Immature natural killer cell (primary cell): ENCODE measurements around the gene EEF2. TPM values are rescaled to one million over a fixed set of nuclear protein-coding genes. Genes with fewer than 3 reads are reported as not detected.
"Not testable (repeated sequence)": the region's sequence is repeated elsewhere in the genome, so short reads cannot be mapped to it uniquely, and the experiment has no call there.

Experiments
- DNase-seq, 3 donors: peaks; one replicate each; pipeline ENCODE4 v3.0.0; 2022; ENCODE audit warnings: mixed read lengths in 1 of 3
- H3K27ac Mint-ChIP-seq, 6 donors: one replicate each; pipeline ENCODE4 v1.8.0; 2020; ENCODE audit warnings: mixed read lengths in 6 of 6, mild to moderate bottlenecking in 5 of 6, inconsistent platforms in 4 of 6, moderate library complexity in 3 of 6
- H3K27me3 Mint-ChIP-seq, 3 donors: one replicate each; pipeline ENCODE4 v1.8.0; 2020 to 2021; ENCODE audit warnings: low read depth in 3 of 3, mild to moderate bottlenecking in 3 of 3, mixed read lengths in 3 of 3, moderate library complexity in 3 of 3, inconsistent platforms in 1 of 3
- H3K36me3 Mint-ChIP-seq, 3 donors: one replicate each; pipeline ENCODE4 v1.8.0; 2020; ENCODE audit warnings: mixed read lengths in 3 of 3, inconsistent platforms in 2 of 3, mild to moderate bottlenecking in 2 of 3
- H3K4me1 Mint-ChIP-seq, 2 donors: one replicate each; pipeline ENCODE4 v1.8.0; 2020; ENCODE audit warnings: inconsistent platforms in 2 of 2, mild to moderate bottlenecking in 2 of 2, mixed read lengths in 2 of 2, moderate library complexity in 1 of 2
- H3K4me3 Mint-ChIP-seq, 5 donors: one replicate each; pipeline ENCODE4 v1.8.0; 2020; ENCODE audit warnings: mild to moderate bottlenecking in 5 of 5, mixed read lengths in 5 of 5, inconsistent platforms in 3 of 5, moderate library complexity in 3 of 5
- H3K9me3 Mint-ChIP-seq, 6 donors: one replicate each; pipeline ENCODE4 v1.8.0; 2020; ENCODE audit warnings: mild to moderate bottlenecking in 6 of 6, mixed read lengths in 6 of 6, inconsistent platforms in 4 of 6, moderate library complexity in 3 of 6
- polyA plus RNA-seq, 3 donors: library from polyadenylated mRNA; unstranded; fragments of 300-500 nt; fragmentation: Illumina TruSeq; gene quantifications; one replicate each; pipeline ENCODE4 v1.2.3, GENCODE V29; 2021

The EEF2 gene
- polyA plus RNA-seq, 3 donors from 2014 or later = 167 to 381 (median 325) TPM

- H3K9me3 Mint-ChIP-seq = no peaks in the 10 kb centered on the region
Observed at GRCh38 chr19:4019578-4019977, 34.3 kb upstream of the EEF2 start.

GRCh38 chr19:4018775-4019504 lies 33.7 kb upstream of the EEF2 start:
- no peak overlapping the region for H3K27ac Mint-ChIP-seq
- no peak overlapping the region for H3K4me3 Mint-ChIP-seq
- peaks cover 0 to 3% (median 0%) of the 10 kb centered on the region in 3 donors for H3K36me3 Mint-ChIP-seq
- DNase-seq = no peak
- H3K27me3 Mint-ChIP-seq = peaks cover 2 to 7% (median 2%) of the 10 kb centered on the region in 3 donors
- no peaks in the 10 kb centered on the region for H3K9me3 Mint-ChIP-seq
- H3K4me1 Mint-ChIP-seq = peaks cover 8 to 12% of the 10 kb centered on the region in 2 donors

More at GRCh38 chr19:4019578-4019977, 34.3 kb upstream of the EEF2 start:
- peaks cover 8 to 11% of the 10 kb centered on the region in 2 donors for H3K4me1 Mint-ChIP-seq
- no peak overlapping the region for H3K27ac Mint-ChIP-seq
- H3K4me3 Mint-ChIP-seq = no peak overlapping the region
- H3K36me3 Mint-ChIP-seq = peaks cover 0 to 3% (median 0%) of the 10 kb centered on the region in 3 donors
- H3K27me3 Mint-ChIP-seq = peaks cover 0 to 7% (median 4%) of the 10 kb centered on the region in 3 donors
- no peak for DNase-seq

DNA sequence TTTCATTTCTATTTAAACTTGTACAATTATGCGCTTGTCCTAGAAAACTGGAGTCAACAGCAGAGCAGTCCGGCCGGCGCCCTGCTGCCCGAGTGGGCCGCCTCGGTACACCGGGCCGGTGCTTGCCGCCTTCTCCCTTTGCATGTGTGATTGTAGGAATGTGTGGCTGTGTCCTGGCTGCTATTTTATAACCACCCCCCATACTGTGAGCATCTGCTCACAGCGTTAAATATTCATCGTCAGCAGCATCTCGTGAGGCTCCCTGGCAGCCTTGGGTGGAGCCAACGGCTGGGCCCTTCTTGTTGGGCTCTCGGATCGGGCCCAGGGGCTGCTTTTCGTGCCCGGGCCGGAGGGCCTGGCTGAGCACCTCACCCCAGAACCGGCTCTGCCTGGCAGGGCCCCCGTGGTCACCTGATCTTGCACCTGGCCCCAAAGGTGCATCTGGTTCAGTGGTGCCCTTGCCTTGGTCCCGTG lies 32.9 kb upstream of the EEF2 start:
- Mint-ChIP-seq H3K4me1 (peaks cover 8 to 13% of the 10 kb centered on the region in 2 donors), H3K27ac (peak overlapping the region in 1 of 6 donors; percentile 24), H3K27me3 (peaks cover 2 to 7% (median 2%) of the 10 kb centered on the region in 3 donors), H3K4me3 (no peak overlapping the region), H3K9me3 (no peaks in the 10 kb centered on the region), H3K36me3 (peaks cover 0 to 3% (median 0%) of the 10 kb centered on the region in 3 donors)
- DNase-seq = no peak

DNA sequence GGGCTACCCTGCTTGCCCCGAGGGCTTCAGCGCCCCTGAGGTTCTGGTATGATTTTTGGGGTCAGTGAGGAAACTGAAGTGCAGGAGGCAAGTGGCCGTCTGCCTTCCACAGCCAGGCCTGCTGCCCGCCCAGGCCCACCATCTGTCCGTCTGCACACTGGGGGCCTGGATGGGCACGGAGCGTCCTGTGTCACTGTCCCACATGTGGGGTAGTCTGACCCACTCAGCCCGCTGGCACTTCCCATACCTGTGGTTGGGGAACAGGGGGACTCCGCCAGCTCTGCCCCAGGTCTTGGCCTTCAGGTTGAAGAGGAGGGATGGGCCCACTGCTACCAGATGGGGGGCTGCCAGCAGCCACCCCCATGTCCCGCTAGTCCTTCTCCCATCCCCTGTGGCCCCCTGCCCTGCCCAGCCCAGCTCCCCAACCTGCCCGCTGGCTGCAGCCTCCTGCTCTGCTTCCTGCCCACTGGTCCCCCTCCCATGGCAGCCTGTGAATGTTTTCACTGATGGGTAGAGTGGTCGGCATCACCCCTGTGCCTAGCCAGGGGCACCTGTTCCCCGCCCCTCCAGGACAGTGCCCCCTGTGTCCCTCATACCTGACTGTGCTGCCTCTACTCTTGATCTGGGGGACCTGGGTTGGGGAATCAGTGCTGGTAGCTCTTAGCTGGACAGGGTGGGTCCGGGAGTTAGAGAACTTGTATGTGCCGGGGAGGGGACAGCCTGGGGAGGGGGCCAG lies 31.8 kb upstream of the EEF2 start:
- no peak overlapping the region for H3K4me3 Mint-ChIP-seq
- H3K4me1 Mint-ChIP-seq = peaks cover 8 to 17% of the 10 kb centered on the region in 2 donors
- peaks cover 0 to 2% (median 0%) of the 10 kb centered on the region in 3 donors for H3K36me3 Mint-ChIP-seq
- no peak overlapping the region for H3K27ac Mint-ChIP-seq
- H3K27me3 Mint-ChIP-seq = peaks cover 2 to 8% (median 2%) of the 10 kb centered on the region in 3 donors
- H3K9me3 Mint-ChIP-seq = no peaks in the 10 kb centered on the region
- DNase-seq = no peak

DNA sequence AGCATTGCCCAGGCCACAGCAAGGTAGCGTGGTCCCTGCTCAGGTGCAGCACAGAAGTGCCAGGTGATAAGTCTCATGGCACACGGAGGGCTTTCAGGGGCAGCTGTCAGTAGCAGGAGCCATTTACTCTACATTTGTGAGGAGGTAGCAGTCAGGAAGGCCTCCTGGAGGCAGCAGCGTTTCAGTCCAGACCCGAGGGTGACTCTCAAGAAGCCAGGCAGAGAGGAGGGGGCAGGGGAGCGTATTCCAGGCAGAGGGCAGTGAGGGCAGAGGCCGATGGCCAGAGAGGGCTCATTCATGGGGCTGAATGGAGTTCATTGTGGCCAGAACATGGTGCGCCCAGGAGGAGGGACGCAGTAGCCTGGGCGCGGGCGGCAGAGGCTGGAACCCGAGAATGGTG lies 31.2 kb upstream of the EEF2 start:
- Mint-ChIP-seq H3K4me3 (no peak overlapping the region), H3K9me3 (no peaks in the 10 kb centered on the region), H3K36me3 (no peaks in the 10 kb centered on the region), H3K27me3 (peaks cover 2 to 9% (median 2%) of the 10 kb centered on the region in 3 donors), H3K4me1 (peaks cover 8 to 17% of the 10 kb centered on the region in 2 donors), H3K27ac (peak overlapping the region in 2 of 6 donors; percentile 17 to 88)
- no peak for DNase-seq

- Mint-ChIP-seq H3K9me3 (no peaks in the 10 kb centered on the region), H3K4me1 (peaks cover 8 to 21% of the 10 kb centered on the region in 2 donors), H3K36me3 (no peaks in the 10 kb centered on the region), H3K4me3 (no peak overlapping the region), H3K27me3 (peaks cover 2 to 10% (median 2%) of the 10 kb centered on the region in 3 donors), H3K27ac (no peak overlapping the region)
- no peak for DNase-seq
Observed at GRCh38 chr19:4015705-4016402, 30.6 kb upstream of the EEF2 start.

- Mint-ChIP-seq H3K4me1 (peaks cover 0 to 18% of the 10 kb centered on the region in 2 donors), H3K27me3 (peaks cover 0 to 12% (median 2%) of the 10 kb centered on the region in 3 donors), H3K27ac (no peak overlapping the region), H3K9me3 (no peaks in the 10 kb centered on the region), H3K4me3 (no peak overlapping the region), H3K36me3 (no peaks in the 10 kb centered on the region)
- peak in 1 of 3 donors; percentile 24 for DNase-seq
Observed at GRCh38 chr19:4014541-4015491, 29.6 kb upstream of the EEF2 start.

DNA sequence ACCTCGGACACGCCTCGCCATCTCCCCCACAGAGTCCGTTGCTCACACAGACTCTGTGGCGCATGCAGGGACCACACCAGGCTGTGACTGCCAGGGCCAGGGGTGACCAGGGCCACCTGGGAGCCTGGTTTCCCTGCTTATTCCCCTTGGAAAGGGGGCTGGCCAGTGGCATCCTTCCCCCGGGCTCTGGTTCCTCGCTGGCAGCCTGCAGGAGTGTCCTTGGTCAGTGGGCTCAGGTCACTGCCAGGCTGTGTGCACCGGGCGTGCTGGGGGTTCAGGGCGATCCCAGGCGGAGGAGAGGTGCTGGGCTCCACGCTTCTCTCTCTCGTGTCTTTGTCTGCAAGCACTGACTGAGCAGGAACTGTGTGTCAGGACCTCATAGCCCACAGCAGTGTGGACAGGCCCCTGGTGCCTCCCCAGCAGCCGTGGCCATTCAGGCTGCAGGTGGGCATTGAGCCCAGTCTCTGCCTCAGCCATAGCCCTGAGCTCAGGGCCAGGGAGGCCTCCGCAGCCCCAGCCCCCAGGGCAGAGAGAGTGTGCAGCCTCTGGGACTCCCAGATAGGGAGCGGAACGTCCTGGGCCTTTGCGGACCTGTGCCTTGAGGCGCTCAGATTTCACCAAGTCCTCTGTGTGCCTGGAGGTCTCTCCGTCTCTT lies 28.8 kb upstream of the EEF2 start:
- no peak for DNase-seq
- Mint-ChIP-seq H3K27me3 (peaks cover 3 to 15% (median 7%) of the 10 kb centered on the region in 3 donors), H3K4me1 (peaks cover 8 to 25% of the 10 kb centered on the region in 2 donors), H3K27ac (no peak overlapping the region), H3K4me3 (no peak overlapping the region), H3K36me3 (no peaks in the 10 kb centered on the region), H3K9me3 (no peaks in the 10 kb centered on the region)

DNA sequence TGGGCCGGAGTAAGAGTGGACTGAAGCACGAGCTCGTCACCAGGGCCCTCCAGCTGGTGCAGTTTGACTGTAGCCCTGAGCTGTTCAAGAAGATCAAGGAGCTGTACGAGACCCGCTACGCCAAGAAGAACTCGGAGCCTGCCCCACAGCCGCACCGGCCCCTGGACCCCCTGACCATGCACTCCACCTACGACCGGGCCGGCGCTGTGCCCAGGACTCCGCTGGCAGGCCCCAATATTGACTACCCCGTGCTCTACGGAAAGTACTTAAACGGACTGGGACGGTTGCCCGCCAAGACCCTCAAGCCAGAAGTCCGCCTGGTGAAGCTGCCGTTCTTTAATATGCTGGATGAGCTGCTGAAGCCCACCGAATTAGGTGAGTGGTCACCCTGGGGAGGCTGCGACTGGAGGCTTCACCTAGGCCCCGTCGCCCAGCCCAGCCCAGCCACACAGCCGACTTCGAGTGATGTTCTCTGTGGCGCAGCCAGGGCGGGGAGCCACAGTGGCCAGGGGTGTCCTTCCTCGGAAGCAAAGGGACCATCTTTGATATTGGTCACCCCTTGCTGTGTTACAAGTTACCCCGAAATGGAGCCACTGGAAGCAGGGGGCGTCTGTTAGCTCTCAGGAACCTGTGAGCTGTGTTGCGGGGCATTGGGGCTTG lies 27.8 kb upstream of the EEF2 start:
- no peak for DNase-seq
- Mint-ChIP-seq H3K36me3 (no peaks in the 10 kb centered on the region), H3K4me1 (peaks cover 16 to 30% of the 10 kb centered on the region in 2 donors), H3K27ac (no peak overlapping the region), H3K9me3 (no peaks in the 10 kb centered on the region), H3K27me3 (peaks cover 7 to 21% (median 8%) of the 10 kb centered on the region in 3 donors), H3K4me3 (no peak overlapping the region)

GRCh38 chr19:4012092-4012974 lies 27.1 kb upstream of the EEF2 start:
- Mint-ChIP-seq H3K9me3 (no peaks in the 10 kb centered on the region), H3K27me3 (peaks cover 7 to 22% (median 8%) of the 10 kb centered on the region in 3 donors), H3K27ac (no peak overlapping the region), H3K4me3 (no peak overlapping the region), H3K36me3 (no peaks in the 10 kb centered on the region), H3K4me1 (peaks cover 16 to 30% of the 10 kb centered on the region in 2 donors)
- DNase-seq = no peak

DNA sequence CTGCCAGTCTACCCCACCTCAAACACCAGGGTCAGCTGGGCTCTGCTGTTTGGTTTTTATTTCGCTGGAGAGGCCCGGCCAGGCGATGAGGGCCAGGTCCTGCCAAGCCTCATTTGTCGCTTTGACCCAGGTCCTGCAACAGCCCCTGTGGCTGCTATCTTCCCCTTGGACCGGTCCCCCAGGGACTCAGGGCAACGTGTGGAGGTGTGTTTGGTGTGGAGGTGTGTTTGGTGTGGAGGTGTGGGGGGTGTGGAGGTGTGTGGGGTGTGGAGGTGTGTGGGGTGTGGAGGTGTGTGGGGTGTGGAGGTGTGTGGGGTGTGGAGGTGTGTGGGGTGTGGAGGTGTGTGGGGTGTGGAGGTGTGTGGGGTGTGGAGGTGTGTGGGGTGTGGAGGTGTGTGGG lies 26.2 kb upstream of the EEF2 start:
- not testable (repeated sequence) for H3K36me3 Mint-ChIP-seq, H3K4me3 Mint-ChIP-seq, DNase-seq, H3K9me3 Mint-ChIP-seq
- Mint-ChIP-seq H3K27me3 (peaks cover 7 to 21% (median 8%) of the 10 kb centered on the region in 3 donors), H3K27ac (peak overlapping the region in 2 of 6 donors; percentile 42 to 45), H3K4me1 (peaks cover 16 to 30% of the 10 kb centered on the region in 2 donors)
